Measurements from ENCODE around the gene CUEDC1.

GRCh38 chr17:57881143-57881542 lies 74.1 kb downstream of the CUEDC1 start:
- no peak for TF ChIP-seq CTCF (IDR thresholded peaks at IDR 0.05)
- no peak for TF ChIP-seq POLR2A (IDR thresholded peaks at IDR 0.05)
- TF ChIP-seq EP300 (IDR thresholded peaks at IDR 0.05) = no peak

Measured in ovary (tissue), 3 donors.